Prostate gland (tissue), 2 donors: ENCODE measurements around the gene GNAZ. TPM values are rescaled to one million over a fixed set of nuclear protein-coding genes. Genes with fewer than 3 reads are reported as not detected.

ENCODE experiments used
- DNase-seq: peaks from one replicate; pipeline ENCODE4 v3.0.0-alpha.2; 2019; ENCODE audit warnings: low spot score
- H3K27ac ChIP-seq, 2 donors: fragments of 200-600 bp; sonication (generic); 2 replicates each; pipeline ENCODE4 v1.5.1; 2017 to 2019
- H3K27me3 ChIP-seq: fragments of 200-600 bp; sonication (generic); replicated peaks from 2 replicates; pipeline ENCODE4 v1.5.1; 2019; ENCODE audit not compliant: insufficient read depth
- H3K36me3 ChIP-seq, 2 donors: fragments of 200-600 bp; sonication (generic); 1 replicate in 1 of 2; 2 replicates in 1 of 2; pipeline versions ENCODE4 v1.5.1 to v1.8.1; 2017 to 2019
- H3K4me1 ChIP-seq: fragments of 200-600 bp; sonication (generic); replicated peaks from 2 replicates; pipeline ENCODE4 v1.5.1; 2019
- H3K4me3 ChIP-seq, 2 donors: fragments of 200-600 bp; sonication (generic); 2 replicates each; pipeline ENCODE4 v1.5.1; 2017 to 2019
- H3K9me3 ChIP-seq: fragments of 200-600 bp; sonication (generic); 2 replicates; pipeline ENCODE4 v1.5.1; 2017
- CTCF ChIP-seq, 4 experiments: fragments of 200-600 bp in 2 of 4; fragments of 450-650 bp in 2 of 4; sonication (generic) in 2 of 4; IDR thresholded peaks; 1 replicate in 3 of 4; 2 replicates in 1 of 4; pipeline ENCODE4 v1.5.1; 2016 to 2019; ENCODE audit warnings: antibody characterized with exemption in 4 of 4, mild to moderate bottlenecking in 2 of 4, moderate library complexity in 2 of 4
- POLR2A ChIP-seq: fragments of 450-650 bp; IDR thresholded peaks from one replicate; pipeline ENCODE4 v1.6.1; 2016; ENCODE audit warnings: antibody characterized with exemption, mild to moderate bottlenecking
- POLR2AphosphoS5 ChIP-seq: sonication (generic); formaldehyde crosslinking; IDR thresholded peaks from one replicate; pipeline ENCODE4 v1.6.1; 2017; ENCODE audit warnings: antibody characterized with exemption
- WGBS: methylation state at CpG from one replicate; pipeline ENCODE4 v1.1.5; 2018; 5-methylcytosine and 5-hydroxymethylcytosine counted together
- intact Hi-C: fragments of 100-400 bp; cut with DNase I; formaldehyde crosslinking; loops from one replicate; pipeline ENCODE4 v1.14.2; 2022
- total RNA-seq, 2 donors: library from RNA; depleted of rRNA; stranded (reverse); fragments of >200 nt; gene quantifications; one replicate each; pipeline ENCODE4 v1.1.0, GENCODE V29; 2016

GNAZ gene
- total RNA-seq, 2 donors from 2014 or later = 5.7 to 22.6 TPM

GRCh38 chr22:23100124-23100801, 29.9 kb downstream of the GNAZ start:
- no peak overlapping the region for H3K4me3 ChIP-seq
- H3K27ac ChIP-seq = peak overlapping the region in 1 of 2 donors; percentile 67
- no peaks in the 10 kb centered on the region for H3K36me3 ChIP-seq
- TF ChIP-seq POLR2AphosphoS5 (no peak), POLR2A (no peak), CTCF (IDR thresholded peaks at IDR 0.05) (no peak)
- intact Hi-C loops = no loop called here
- 74% methylated on average over 3 of the region's 7 CpGs for WGBS
- peaks cover 14% of the 10 kb centered on the region for H3K4me1 ChIP-seq
- H3K9me3 ChIP-seq = no peaks in the 10 kb centered on the region
- no peak for DNase-seq
- H3K27me3 ChIP-seq = no peaks in the 10 kb centered on the region

- no peak for DNase-seq
- Histone ChIP-seq H3K36me3 (no peaks in the 10 kb centered on the region), H3K27me3 (no peaks in the 10 kb centered on the region), H3K9me3 (no peaks in the 10 kb centered on the region), H3K4me1 (peaks cover 14% of the 10 kb centered on the region), H3K4me3 (no peak overlapping the region), H3K27ac (no peak overlapping the region)
- intact Hi-C loops = no loop called here
- WGBS = 97% methylated on average over 3 of the region's 3 CpGs
- TF ChIP-seq POLR2AphosphoS5 (no peak), POLR2A (no peak), CTCF (IDR thresholded peaks at IDR 0.05) (no peak)
Measured at GRCh38 chr22:23101524-23101923, 31.2 kb downstream of the GNAZ start.

GRCh38 chr22:23102002-23102655, 31.8 kb downstream of the GNAZ start:
- Histone ChIP-seq H3K36me3 (no peaks in the 10 kb centered on the region), H3K4me1 (peaks cover 14% of the 10 kb centered on the region), H3K27ac (no peak overlapping the region), H3K4me3 (no peak overlapping the region), H3K9me3 (no peaks in the 10 kb centered on the region), H3K27me3 (no peaks in the 10 kb centered on the region)
- 97% methylated on average over 10 of the region's 10 CpGs for WGBS
- TF ChIP-seq POLR2AphosphoS5 = no peak
- no peak for TF ChIP-seq POLR2A
- DNase-seq = no peak
- intact Hi-C loops = no loop called here

- intact Hi-C loops = no loop called here
- Histone ChIP-seq H3K36me3 (no peaks in the 10 kb centered on the region), H3K9me3 (no peaks in the 10 kb centered on the region), H3K27ac (no peak overlapping the region), H3K27me3 (no peaks in the 10 kb centered on the region), H3K4me3 (no peak overlapping the region), H3K4me1 (peaks cover 14% of the 10 kb centered on the region)
- TF ChIP-seq POLR2A (no peak), POLR2AphosphoS5 (no peak), CTCF (IDR thresholded peaks at IDR 0.05) (no peak)
- 54% methylated on average over 3 of the region's 3 CpGs for WGBS
- DNase-seq = no peak
Measured at GRCh38 chr22:23102776-23103175, 32.5 kb downstream of the GNAZ start.

- TF ChIP-seq POLR2AphosphoS5 (no peak), CTCF (IDR thresholded peaks at IDR 0.05) (no peak), POLR2A (no peak)
- H3K27ac ChIP-seq = no peak overlapping the region
- peaks cover 8% of the 10 kb centered on the region for H3K4me1 ChIP-seq
Measured at GRCh38 chr22:23103199-23103954, 33.1 kb downstream of the GNAZ start.

More at GRCh38 chr22:23103199-23103954, 33.1 kb downstream of the GNAZ start:
- no peaks in the 10 kb centered on the region for H3K36me3 ChIP-seq
- WGBS = 86% methylated on average over 13 of the region's 13 CpGs
- no peaks in the 10 kb centered on the region for H3K27me3 ChIP-seq
- intact Hi-C loops = no loop called here
- H3K4me3 ChIP-seq = no peak overlapping the region
- no peak for DNase-seq
- H3K9me3 ChIP-seq = no peaks in the 10 kb centered on the region
